HG02678 (cell line): ENCODE data around the gene ACVR2B.

Experiments used
- ATAC-seq: cut with Tn5 transposase; IDR thresholded peaks from one replicate; pipeline ENCODE4 v1.9.1; 2021; ENCODE audit warnings: mild to moderate bottlenecking, moderate library complexity; ENCODE audit not compliant: unreplicated experiment

ACVR2B gene

GRCh38 chr3:38457111-38458003, 3.7 kb downstream of the ACVR2B start:
- ATAC-seq, result no peak

- ATAC-seq, result no peak
Observed at GRCh38 chr3:38458796-38459498, 5.3 kb downstream of the ACVR2B start.

DNA sequence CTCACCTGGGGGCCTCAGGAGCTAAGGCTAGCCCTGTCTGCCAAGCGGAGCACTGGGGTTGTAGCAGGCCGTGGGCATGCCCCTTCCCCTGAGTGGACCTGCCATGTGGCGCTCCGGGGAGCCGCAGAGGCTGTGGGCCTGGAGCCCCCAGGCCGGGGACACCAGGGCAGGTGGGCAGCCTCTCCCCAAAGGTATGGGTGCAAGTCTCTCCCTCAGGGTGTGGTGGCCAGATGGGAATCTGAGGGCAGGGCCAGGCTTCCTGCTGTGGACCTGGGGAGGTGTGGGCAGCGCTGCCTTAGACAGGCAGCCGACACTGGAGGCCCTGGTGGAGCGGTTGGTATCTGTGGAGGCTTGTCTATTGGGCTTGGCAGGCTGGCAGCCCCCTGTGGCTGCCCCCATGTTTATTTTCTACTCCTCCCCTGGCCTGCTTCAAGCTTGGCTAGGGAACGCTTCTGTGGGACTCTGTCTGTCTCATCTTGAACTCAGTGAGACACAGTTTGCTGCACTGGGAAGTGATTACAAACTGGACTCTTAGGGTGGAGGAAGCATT, 5.9 kb downstream of the ACVR2B start:
- no peak for ATAC-seq

GRCh38 chr3:38460377-38461270, 6.9 kb downstream of the ACVR2B start:
- ATAC-seq, result no peak

- ATAC-seq, result no peak
Observed at GRCh38 chr3:38465588-38466154, 12.0 kb downstream of the ACVR2B start.

GRCh38 chr3:38468765-38469164, 15.1 kb downstream of the ACVR2B start:
- no peak for ATAC-seq

DNA sequence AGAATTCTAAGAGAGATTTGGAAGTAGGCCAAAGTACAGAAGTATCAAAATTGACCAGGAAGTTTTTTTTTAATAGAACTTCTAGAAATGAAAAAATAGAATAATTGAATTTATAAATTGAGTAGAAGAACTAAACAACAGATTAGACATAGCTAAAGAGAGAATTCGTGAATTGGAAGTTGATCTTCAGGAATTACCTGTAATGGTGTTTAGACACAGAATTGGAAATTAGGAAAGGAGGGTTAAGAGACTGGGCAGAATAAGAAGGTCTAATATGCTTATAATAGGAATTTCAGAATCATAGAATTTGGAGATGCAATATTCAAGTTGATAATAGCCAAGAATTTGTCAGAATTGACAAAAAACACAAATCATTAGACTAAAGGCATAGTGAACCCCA, 16.2 kb downstream of the ACVR2B start:
- ATAC-seq, result no peak

DNA sequence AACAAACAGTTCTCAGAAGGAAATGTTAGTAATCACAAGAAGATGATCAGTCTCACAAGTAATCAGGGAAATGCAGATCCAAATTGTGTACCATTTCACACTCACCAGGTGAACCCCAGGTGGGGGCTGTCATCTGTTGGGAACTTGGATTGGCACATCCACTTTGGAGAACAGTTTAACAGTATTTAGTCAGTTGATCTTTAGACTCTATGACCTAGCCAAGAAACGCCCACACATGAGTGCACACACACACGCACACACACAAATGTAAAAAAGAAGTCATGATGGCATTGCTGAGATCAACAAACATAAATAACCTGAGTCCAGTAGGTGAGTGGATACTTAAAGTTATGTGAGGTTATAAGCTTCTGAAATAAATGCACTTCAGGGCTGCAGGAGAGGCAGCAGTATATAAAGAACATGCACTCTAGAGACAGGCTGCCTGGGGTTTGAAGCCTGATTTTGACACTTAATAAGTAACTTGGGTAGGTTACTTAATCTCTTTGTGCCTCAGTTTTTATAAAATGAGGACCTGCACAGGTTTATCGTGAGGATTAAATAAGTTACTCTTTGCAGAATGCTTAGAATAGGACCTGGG, 17.7 kb downstream of the ACVR2B start:
- no peak for ATAC-seq

DNA sequence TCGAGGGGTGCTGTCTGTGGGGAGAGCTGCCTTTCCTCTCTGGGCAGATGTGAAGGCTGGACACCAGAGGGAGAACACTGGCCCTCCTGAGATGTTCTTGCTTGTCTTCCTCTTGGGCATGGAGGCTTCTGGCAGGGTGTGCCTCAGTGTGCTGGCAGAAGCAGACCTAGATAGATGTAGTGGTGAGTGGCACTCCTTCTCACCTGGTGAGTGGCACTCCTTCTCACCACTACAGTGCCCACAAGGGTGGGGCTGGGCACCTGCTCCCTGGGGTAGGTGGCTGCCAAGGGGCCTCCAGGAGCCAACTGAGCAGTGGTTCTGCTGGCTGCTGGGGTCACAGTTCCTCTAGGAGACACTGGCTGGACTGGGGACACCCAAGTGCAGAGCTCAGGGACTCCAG, 18.7 kb downstream of the ACVR2B start:
- ATAC-seq, result no peak

GRCh38 chr3:38473229-38473628, 19.5 kb downstream of the ACVR2B start:
- ATAC-seq, result no peak

DNA sequence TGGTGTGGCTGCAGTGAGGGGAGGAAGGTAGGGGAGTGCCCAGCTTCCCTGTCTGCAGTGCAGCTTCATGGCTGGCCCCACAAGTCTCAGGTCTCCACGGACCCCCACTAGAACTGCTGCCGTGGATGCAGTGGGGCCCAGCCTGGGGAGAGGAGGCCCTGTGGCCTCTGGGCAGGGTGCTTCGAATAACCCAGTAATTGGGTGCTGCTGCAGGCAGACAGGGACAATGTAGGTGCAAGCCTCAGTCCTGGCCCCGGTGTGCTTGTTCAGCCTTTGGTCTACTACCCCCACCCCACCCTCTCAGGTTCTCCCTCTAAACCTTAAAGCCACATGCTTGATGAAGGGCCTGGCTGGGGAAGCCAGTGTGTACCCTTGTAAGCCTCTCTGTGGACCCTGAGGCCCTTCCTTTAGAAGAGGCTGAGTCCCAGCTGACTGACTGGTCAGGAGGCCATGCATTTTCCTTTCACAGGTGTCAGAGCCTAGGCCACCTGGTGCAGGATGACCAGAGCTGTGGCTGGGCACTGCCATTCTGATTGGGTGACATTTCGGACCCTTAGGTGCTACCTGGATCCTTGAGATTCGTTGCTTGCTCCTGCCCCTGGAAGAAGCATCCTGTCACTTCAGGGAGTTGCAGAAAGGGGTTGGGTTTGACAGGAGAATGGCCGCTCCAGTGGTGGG, 21.4 kb downstream of the ACVR2B start:
- no peak for ATAC-seq

DNA sequence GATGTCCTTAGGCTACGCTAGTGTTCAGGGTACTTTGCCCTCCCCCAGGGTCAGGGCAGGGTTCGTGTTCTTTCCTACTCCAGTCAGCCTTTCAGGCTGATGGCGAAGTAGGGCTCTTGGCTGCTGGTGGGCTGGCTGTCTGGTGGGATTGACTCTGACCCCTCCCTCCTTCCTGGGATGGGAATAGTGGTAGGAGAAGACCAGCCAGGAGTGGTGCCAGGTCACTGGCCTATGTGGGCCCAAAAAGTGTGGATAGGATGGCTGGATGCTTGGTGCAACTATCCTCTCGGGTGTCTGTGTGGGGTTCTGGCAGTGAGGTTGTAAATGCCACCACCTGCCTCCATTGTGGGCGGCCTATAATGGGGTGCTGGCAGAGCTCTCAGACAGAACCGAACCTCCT, 22.0 kb downstream of the ACVR2B start:
- no peak for ATAC-seq

- no peak for ATAC-seq
Observed at GRCh38 chr3:38476157-38476756, 22.6 kb downstream of the ACVR2B start.

DNA sequence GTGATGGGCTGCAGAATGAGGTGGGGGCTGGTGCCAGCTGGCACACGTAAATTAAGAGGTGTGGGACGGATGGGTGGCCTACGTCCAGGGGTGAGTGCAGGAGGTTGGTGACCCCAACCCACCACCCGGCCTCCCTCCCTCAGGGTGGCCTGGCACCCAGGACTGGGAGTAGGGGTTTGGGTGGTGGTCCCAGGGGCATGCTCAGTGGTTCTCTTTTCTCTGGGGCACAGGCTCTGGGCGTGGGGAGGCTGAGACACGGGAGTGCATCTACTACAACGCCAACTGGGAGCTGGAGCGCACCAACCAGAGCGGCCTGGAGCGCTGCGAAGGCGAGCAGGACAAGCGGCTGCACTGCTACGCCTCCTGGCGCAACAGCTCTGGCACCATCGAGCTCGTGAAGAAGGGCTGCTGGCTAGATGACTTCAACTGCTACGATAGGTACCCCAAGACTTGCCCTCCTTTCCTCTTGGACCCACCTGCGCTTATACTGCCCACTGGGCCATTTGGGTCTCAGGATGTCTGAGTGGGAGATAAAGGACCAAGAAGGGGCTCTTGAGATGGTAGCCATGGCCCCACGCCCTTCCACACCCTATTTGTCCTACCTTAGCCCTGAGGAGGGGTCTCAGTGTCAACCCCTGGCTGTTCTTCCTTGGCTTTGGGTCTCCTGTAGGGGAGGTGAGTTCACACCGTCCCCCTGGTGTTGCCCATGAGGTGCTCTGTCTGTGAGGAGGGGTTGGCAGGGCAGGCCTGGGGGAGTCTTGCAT, 23.5 kb downstream of the ACVR2B start:
- ATAC-seq, result no peak

DNA sequence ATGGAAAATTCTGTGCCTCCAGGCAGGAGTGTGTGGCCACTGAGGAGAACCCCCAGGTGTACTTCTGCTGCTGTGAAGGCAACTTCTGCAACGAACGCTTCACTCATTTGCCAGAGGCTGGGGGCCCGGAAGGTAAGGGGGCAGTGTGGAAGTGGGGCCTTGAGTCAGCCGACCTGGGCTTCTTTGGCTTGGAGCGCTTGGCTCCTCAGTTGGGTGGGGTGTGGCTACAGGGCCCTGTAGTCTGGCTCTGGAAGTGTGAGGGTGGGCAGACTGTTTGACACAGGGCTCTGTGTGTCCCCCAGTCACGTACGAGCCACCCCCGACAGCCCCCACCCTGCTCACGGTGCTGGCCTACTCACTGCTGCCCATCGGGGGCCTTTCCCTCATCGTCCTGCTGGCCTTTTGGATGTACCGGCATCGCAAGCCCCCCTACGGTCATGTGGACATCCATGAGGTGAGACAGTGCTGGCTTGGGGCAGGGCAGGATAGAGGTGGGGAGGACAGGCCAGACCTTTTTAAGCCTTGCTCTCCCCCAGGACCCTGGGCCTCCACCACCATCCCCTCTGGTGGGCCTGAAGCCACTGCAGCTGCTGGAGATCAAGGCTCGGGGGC, 24.3 kb downstream of the ACVR2B start:
- no peak for ATAC-seq

DNA sequence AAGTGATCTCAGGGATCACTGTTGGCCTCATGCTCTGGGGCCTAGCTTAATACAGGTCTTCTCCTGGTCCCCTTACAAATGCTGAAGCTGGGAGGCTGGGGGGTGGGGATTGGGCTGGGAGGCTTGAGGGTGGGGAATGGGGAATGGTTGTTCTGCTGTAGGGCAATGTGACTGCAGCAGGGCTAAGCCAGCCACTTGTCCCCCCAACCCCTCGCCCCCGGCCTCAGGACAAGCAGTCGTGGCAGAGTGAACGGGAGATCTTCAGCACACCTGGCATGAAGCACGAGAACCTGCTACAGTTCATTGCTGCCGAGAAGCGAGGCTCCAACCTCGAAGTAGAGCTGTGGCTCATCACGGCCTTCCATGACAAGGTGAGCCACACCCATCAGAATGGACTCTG, 25.2 kb downstream of the ACVR2B start:
- no peak for ATAC-seq

- peak; percentile 84 for ATAC-seq
Observed at GRCh38 chr3:38479431-38480092, 25.9 kb downstream of the ACVR2B start.

- no peak for ATAC-seq
Observed at GRCh38 chr3:38480093-38480445, 26.4 kb downstream of the ACVR2B start.
